Aorta (tissue), 5 donors: Measurements from ENCODE around the gene ACTR3C. TPM values are rescaled to one million over a fixed set of nuclear protein-coding genes. Genes with fewer than 3 reads are reported as not detected.

ENCODE experiments used
- ATAC-seq: fragments of 200-7000 bp; cut with Tn5 transposase; one replicate; pipeline ENCODE4 v1.9.1; 2022; ENCODE audit warnings: moderate library complexity; ENCODE audit not compliant: low FRiP score
- DNase-seq, 2 donors: peaks; one replicate each; pipeline ENCODE4 v3.0.0-alpha.2; 2020
- H3K27ac ChIP-seq, 2 donors: one replicate each; pipeline ENCODE4 v1.5.1; 2013; ENCODE audit warnings: low read length in 2 of 2, mild to moderate bottlenecking in 2 of 2, moderate library complexity in 2 of 2, control low read depth in 1 of 2, inconsistent platforms in 1 of 2, low read depth in 1 of 2
- H3K27me3 ChIP-seq, 2 donors: one replicate each; pipeline ENCODE4 v1.6.1; 2013; ENCODE audit warnings: control low read depth in 1 of 2, low read length in 1 of 2, mild to moderate bottlenecking in 1 of 2, moderate library complexity in 1 of 2; ENCODE audit not compliant: insufficient read depth in 2 of 2, control insufficient read depth in 1 of 2
- H3K36me3 ChIP-seq, 2 donors: one replicate each; pipeline ENCODE4 v1.6.1; 2013; ENCODE audit warnings: control low read depth in 1 of 2, low read length in 1 of 2, mild to moderate bottlenecking in 1 of 2; ENCODE audit not compliant: insufficient read depth in 2 of 2, control insufficient read depth in 1 of 2
- H3K4me1 ChIP-seq, 2 donors: one replicate each; pipeline ENCODE4 v1.6.1; 2013; ENCODE audit warnings: low read length in 2 of 2, control low read depth in 1 of 2, mild to moderate bottlenecking in 1 of 2, moderate library complexity in 1 of 2; ENCODE audit not compliant: insufficient read depth in 2 of 2, control insufficient read depth in 1 of 2
- H3K4me3 ChIP-seq, 2 donors: one replicate each; pipeline ENCODE4 v1.5.1; 2013; ENCODE audit warnings: low read length in 2 of 2, control low read depth in 1 of 2, mild to moderate bottlenecking in 1 of 2
- H3K9me3 ChIP-seq: one replicate; pipeline ENCODE4 v1.6.1; 2013; ENCODE audit warnings: mild to moderate bottlenecking, low read length; ENCODE audit not compliant: control insufficient read depth
- WGBS, 2 donors: extraction: QIAGEN DNeasy Blood & Tissue Kit; methylation state at CpG; one replicate each; pipeline ENCODE4 v1.1.7; 2013; 5-methylcytosine and 5-hydroxymethylcytosine counted together
- intact Hi-C, 2 donors: fragments of 100-400 bp; cut with DNase I; formaldehyde crosslinking; loops; one replicate each; pipeline versions ENCODE4 v1.14.2 to v1.15.0; 2022
- polyA plus RNA-seq, 2 donors: library from polyadenylated mRNA; stranded (reverse); fragments of 200-250 nt; gene quantifications; one replicate each; pipeline ENCODE4 v1.2.3, GENCODE V29; 2013
- total RNA-seq, 2 donors: library from RNA; stranded (reverse); fragmentation: NEBNext Ultra II Directional; extraction: Animal tissue kit (Norgen Biotek cat#: 25700); gene quantifications; one replicate each; pipeline ENCODE4 v1.2.1, GENCODE V29; 2021
- donor health status: healthy with polysubstance abuse.
- donor health status: Bipolar disorder and iron deficiency.
- donor health status: DM: no; HTN: no; CAD: no.
- donor health status: DM: no; HTN: no; CAD: no.
- donor health status: DM: yes; HTN: yes; CAD: no.

ACTR3C gene
- total and polyA plus RNA-seq, 4 donors = 0.75 to 5.2 (median 1.2) TPM; not detected in 1

- ATAC-seq = peak; percentile 92
- Histone ChIP-seq H3K4me1 (no peaks in the 10 kb centered on the region), H3K27me3 (no peaks in the 10 kb centered on the region), H3K4me3 (peak within 1 kb of the TSS; percentile 64 to 74), H3K27ac (peak within 1 kb of the TSS; percentile 62 to 88), H3K9me3 (no peaks in the 10 kb centered on the region), H3K36me3 (no peaks in the 10 kb centered on the region)
- 0 to 1% methylated on average over 71 to 85 of the region's 85 CpGs for WGBS, 2 donors
- DNase-seq = peak; percentile 97
- intact Hi-C loops = loop anchor here (1.0 to 2.0 kb wide), 3 partner anchors 11 to 37 kb away; partner anchors contain the start of gene ZNF775 (in 1 of the 2)
Observed at GRCh38 chr7:150368096-150368883, 44.9 kb upstream of the ACTR3C start, which contains the start of gene REPIN1. TSS of gene REPIN1 (plus strand) at chr7:150368822. CDS start at chr7:150369712, 890 bp downstream.

GRCh38 chr7:150367677-150368095, 44.3 kb upstream of the ACTR3C start:
- Histone ChIP-seq H3K4me3 (peak overlapping the region in 1 of 2 donors; percentile 24), H3K9me3 (no peaks in the 10 kb centered on the region), H3K4me1 (no peaks in the 10 kb centered on the region), H3K36me3 (no peaks in the 10 kb centered on the region), H3K27me3 (no peaks in the 10 kb centered on the region), H3K27ac (peak overlapping the region in 1 of 2 donors; percentile 62)
- intact Hi-C loops = loop anchor here (1.0 to 2.0 kb wide), 3 partner anchors 12 to 38 kb away; partner anchors contain the start of gene ZNF775 (in 1 of the 2)
- 57 to 59% methylated on average over 8 of the region's 8 CpGs for WGBS, 2 donors
- DNase-seq (no peak), ATAC-seq (no peak)

- Histone ChIP-seq H3K27ac (no peak overlapping the region), H3K9me3 (no peaks in the 10 kb centered on the region), H3K4me1 (no peaks in the 10 kb centered on the region), H3K27me3 (no peaks in the 10 kb centered on the region), H3K36me3 (no peaks in the 10 kb centered on the region), H3K4me3 (no peak overlapping the region)
- 86 to 90% methylated on average over 5 of the region's 5 CpGs for WGBS, 2 donors
- DNase-seq = no peak
- intact Hi-C loops = no loop called here
- ATAC-seq = no peak
Observed at GRCh38 chr7:150365673-150366398, 42.5 kb upstream of the ACTR3C start.

GRCh38 chr7:150365194-150365593, 41.8 kb upstream of the ACTR3C start:
- Histone ChIP-seq H3K4me3 (no peak overlapping the region), H3K27ac (no peak overlapping the region), H3K27me3 (no peaks in the 10 kb centered on the region), H3K9me3 (no peaks in the 10 kb centered on the region), H3K36me3 (no peaks in the 10 kb centered on the region), H3K4me1 (no peaks in the 10 kb centered on the region)
- ATAC-seq (no peak), DNase-seq (no peak)
- intact Hi-C loops = no loop called here
- WGBS, 2 donors = 92 to 93% methylated on average over 10 of the region's 10 CpGs

GRCh38 chr7:150363872-150364271, 40.5 kb upstream of the ACTR3C start:
- 87 to 89% methylated on average over 5 of the region's 5 CpGs for WGBS, 2 donors
- H3K27me3 ChIP-seq = no peaks in the 10 kb centered on the region
- H3K4me3 ChIP-seq = no peak overlapping the region
- H3K27ac ChIP-seq = no peak overlapping the region
- no peaks in the 10 kb centered on the region for H3K9me3 ChIP-seq
- no peak for ATAC-seq
- intact Hi-C loops = no loop called here
- H3K36me3 ChIP-seq = no peaks in the 10 kb centered on the region
- no peaks in the 10 kb centered on the region for H3K4me1 ChIP-seq
- no peak for DNase-seq

GRCh38 chr7:150363370-150363769, 40.0 kb upstream of the ACTR3C start:
- no peak for ATAC-seq

GRCh38 chr7:150361807-150362621, 38.7 kb upstream of the ACTR3C start:
- no peaks in the 10 kb centered on the region for H3K9me3 ChIP-seq
- WGBS, 2 donors = 81 to 82% methylated on average over 18 of the region's 18 CpGs
- peak in 1 of 2 donors; percentile 45 for DNase-seq

More at GRCh38 chr7:150363370-150363769, 40.0 kb upstream of the ACTR3C start:
- Histone ChIP-seq H3K27ac (no peak overlapping the region), H3K4me1 (no peaks in the 10 kb centered on the region), H3K36me3 (no peaks in the 10 kb centered on the region), H3K27me3 (no peaks in the 10 kb centered on the region), H3K9me3 (no peaks in the 10 kb centered on the region), H3K4me3 (no peak overlapping the region)
- intact Hi-C loops = no loop called here
- WGBS, 2 donors = 89 to 92% methylated on average over 4 of the region's 4 CpGs
- no peak for DNase-seq

GRCh38 chr7:150361402-150361801, 38.1 kb upstream of the ACTR3C start:
- no peaks in the 10 kb centered on the region for H3K36me3 ChIP-seq
- H3K27ac ChIP-seq = no peak overlapping the region
- 65 to 68% methylated on average over 7 of the region's 7 CpGs for WGBS, 2 donors
- no peaks in the 10 kb centered on the region for H3K4me1 ChIP-seq
- H3K27me3 ChIP-seq = no peaks in the 10 kb centered on the region
- no peaks in the 10 kb centered on the region for H3K9me3 ChIP-seq
- DNase-seq (peak in 1 of 2 donors; percentile 21), ATAC-seq (no peak)
- no peak overlapping the region for H3K4me3 ChIP-seq
- intact Hi-C loops = no loop called here

More at GRCh38 chr7:150361807-150362621, 38.7 kb upstream of the ACTR3C start:
- no peaks in the 10 kb centered on the region for H3K36me3 ChIP-seq
- no peak overlapping the region for H3K27ac ChIP-seq
- H3K4me3 ChIP-seq = no peak overlapping the region
- intact Hi-C loops = no loop called here
- H3K4me1 ChIP-seq = no peaks in the 10 kb centered on the region
- no peak for ATAC-seq
- H3K27me3 ChIP-seq = no peaks in the 10 kb centered on the region
